Endometrial microvascular endothelial cells (primary cell): ENCODE results near the gene TNFSF4. TPM values are rescaled to one million over a fixed set of nuclear protein-coding genes. Genes with fewer than 3 reads are reported as not detected.

Experiments
- total RNA-seq: library from RNA; depleted of rRNA; stranded (reverse); fragments of >200 nt; gene quantifications from one replicate; pipeline ENCODE4 v1.2.3, GENCODE V29; 2015; ENCODE audit errors: inconsistent ontology term

Gene TNFSF4
- total RNA-seq, 1 donor from 2014 or later, result 30.9 TPM

Other genes starting within 250 kb of the TNFSF4 start
- 172 TPM for gene TNFSF18, start 156.4 kb downstream of the TNFSF4 start, total RNA-seq